Measurements from ENCODE around the gene GDPD3. TPM values are rescaled to one million over a fixed set of nuclear protein-coding genes. Genes with fewer than 3 reads are reported as not detected.
"Not testable (repeated sequence)": the region's sequence is repeated elsewhere in the genome, so short reads cannot be mapped to it uniquely, and the experiment has no call there.

GDPD3 gene
- total RNA-seq, 1 donor from 2014 or later, result 19.7 TPM

DNA sequence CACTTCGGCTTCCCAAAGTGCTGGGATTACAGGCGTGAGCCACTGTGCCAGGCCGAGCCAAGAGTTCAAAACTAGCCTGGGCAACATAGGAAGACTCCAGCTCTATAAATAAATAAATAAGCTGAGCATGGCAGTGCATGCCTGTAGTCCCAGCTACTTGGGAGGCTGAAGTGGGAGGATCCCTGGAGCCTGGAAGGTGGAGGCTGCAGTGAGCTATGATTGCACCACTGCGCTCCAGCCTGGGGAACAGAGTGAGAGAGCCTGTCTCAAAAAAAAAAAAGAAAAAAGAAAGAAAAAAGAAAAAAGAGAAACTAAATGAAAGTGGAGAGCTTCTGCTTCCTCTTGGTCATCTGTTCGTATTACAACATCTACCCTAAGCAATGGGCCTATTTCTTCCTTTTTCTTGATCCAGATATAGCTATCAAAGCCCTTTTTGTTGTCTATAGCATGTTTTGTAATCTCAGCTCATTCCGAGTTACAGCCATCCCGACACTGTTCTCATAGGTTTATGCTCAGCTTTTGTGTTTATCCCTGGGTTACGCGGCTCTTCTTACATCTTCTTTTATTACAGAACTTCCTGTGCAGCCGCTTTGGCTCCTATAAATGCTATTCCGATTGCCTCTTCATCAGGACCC lies 23.8 kb upstream of the GDPD3 start:
- TF ChIP-seq, protein P1, sequence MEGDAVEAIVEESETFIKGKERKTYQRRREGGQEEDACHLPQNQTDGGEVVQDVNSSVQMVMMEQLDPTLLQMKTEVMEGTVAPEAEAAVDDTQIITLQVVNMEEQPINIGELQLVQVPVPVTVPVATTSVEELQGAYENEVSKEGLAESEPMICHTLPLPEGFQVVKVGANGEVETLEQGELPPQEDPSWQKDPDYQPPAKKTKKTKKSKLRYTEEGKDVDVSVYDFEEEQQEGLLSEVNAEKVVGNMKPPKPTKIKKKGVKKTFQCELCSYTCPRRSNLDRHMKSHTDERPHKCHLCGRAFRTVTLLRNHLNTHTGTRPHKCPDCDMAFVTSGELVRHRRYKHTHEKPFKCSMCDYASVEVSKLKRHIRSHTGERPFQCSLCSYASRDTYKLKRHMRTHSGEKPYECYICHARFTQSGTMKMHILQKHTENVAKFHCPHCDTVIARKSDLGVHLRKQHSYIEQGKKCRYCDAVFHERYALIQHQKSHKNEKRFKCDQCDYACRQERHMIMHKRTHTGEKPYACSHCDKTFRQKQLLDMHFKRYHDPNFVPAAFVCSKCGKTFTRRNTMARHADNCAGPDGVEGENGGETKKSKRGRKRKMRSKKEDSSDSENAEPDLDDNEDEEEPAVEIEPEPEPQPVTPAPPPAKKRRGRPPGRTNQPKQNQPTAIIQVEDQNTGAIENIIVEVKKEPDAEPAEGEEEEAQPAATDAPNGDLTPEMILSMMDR (conservative IDR thresholded peaks at IDR 0.05), result no peak
- no peak overlapping the region for H3K4me3 Mint-ChIP-seq
- H3K27ac Mint-ChIP-seq, result no peak overlapping the region
- no peaks in the 10 kb centered on the region for H3K36me3 Mint-ChIP-seq
- no peaks in the 10 kb centered on the region for H3K4me1 Mint-ChIP-seq (ENCODE audit: unreplicated experiment)
- H3K9me3 Mint-ChIP-seq, result no peaks in the 10 kb centered on the region
- H3K27me3 Mint-ChIP-seq, result no peaks in the 10 kb centered on the region
- DNase-seq (ENCODE audit: extremely low spot score, unreplicated experiment), result no peak

DNA sequence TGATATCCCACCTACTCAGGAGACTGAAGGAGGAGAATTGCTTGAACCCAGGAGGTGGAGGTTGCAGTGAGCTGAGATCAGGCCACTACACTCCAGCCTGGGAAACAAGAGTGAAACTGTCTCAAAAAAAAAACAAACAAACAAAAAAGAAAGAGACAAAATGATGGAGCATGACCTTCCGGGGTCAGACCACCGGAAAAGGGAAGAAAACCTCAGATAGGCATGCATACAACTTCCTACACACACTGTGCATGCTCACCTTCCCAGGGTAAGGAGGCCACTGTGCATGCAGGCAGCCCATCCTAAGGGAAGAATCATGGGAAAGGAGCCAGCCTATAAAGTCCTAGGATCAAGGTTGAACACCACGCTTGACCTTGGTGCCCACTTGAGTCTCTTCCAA lies 19.3 kb upstream of the GDPD3 start:
- no peak for DNase-seq (ENCODE audit: extremely low spot score, unreplicated experiment)
- Mint-ChIP-seq H3K9me3 (no peaks in the 10 kb centered on the region), H3K27ac (no peak overlapping the region), H3K4me3 (no peak overlapping the region), H3K4me1 (ENCODE audit: unreplicated experiment) (no peaks in the 10 kb centered on the region), H3K36me3 (no peaks in the 10 kb centered on the region), H3K27me3 (no peaks in the 10 kb centered on the region)
- TF ChIP-seq, protein P1 (conservative IDR thresholded peaks at IDR 0.05), result no peak

DNA sequence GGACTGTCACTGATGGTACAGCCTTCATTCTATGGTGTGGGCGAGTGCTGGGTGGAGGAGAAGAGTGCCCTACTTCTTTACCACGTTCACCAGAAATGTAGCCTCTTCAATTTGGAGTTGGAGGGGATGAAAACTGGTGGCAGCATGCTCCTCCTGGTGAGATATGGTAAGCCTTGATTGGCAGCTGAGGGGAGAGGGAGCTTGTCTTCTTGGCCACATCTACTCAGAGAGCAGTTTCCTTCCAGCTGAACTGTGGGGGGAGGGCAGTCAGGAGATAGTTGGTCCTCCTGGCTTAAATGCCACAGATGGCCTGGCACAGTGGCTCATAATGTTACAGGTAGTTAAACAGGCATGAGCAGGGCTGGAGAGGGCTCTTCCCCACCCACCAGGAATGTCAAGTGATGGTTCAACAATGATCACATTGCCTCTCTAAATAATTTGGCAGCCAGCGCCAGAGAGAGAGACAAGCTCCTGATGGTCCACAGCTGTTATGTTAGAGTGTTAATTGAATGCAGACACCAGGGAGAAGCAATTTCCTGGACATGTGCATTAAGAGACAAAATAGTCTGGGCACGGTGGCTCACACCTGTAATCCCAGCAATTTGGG lies 18.6 kb upstream of the GDPD3 start:
- no peak overlapping the region for H3K27ac Mint-ChIP-seq
- H3K9me3 Mint-ChIP-seq, result no peaks in the 10 kb centered on the region
- DNase-seq (ENCODE audit: extremely low spot score, unreplicated experiment), result no peak
- no peaks in the 10 kb centered on the region for H3K36me3 Mint-ChIP-seq
- H3K27me3 Mint-ChIP-seq, result no peaks in the 10 kb centered on the region
- TF ChIP-seq, protein P1 (conservative IDR thresholded peaks at IDR 0.05), result no peak
- no peaks in the 10 kb centered on the region for H3K4me1 Mint-ChIP-seq (ENCODE audit: unreplicated experiment)
- H3K4me3 Mint-ChIP-seq, result no peak overlapping the region

DNA sequence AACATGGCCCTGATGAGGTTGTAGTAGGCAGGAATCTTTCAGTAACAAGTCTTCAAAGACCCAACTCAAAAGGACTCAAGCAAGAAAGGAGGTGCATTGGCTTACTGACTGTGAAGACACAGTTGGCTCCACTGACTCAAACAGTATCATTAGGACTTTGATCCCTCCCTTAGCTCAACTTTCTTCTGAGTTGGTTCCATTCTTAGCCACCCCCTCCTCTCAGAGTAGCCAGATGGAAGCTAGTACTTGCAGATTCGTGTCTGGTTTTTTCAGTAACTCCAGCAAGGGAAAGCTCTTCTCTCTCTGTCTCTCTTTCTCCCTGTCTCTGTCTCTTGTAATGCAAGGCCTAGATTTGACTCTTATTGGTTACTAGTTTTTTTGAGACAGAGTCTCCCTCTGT lies 14.7 kb upstream of the GDPD3 start:
- Mint-ChIP-seq H3K4me3 (no peak overlapping the region), H3K9me3 (no peaks in the 10 kb centered on the region), H3K27me3 (no peaks in the 10 kb centered on the region), H3K36me3 (no peaks in the 10 kb centered on the region), H3K27ac (no peak overlapping the region), H3K4me1 (ENCODE audit: unreplicated experiment) (peaks cover 8% of the 10 kb centered on the region)
- no peak for DNase-seq (ENCODE audit: extremely low spot score, unreplicated experiment)
- TF ChIP-seq, protein P1 (conservative IDR thresholded peaks at IDR 0.05), result no peak

DNA sequence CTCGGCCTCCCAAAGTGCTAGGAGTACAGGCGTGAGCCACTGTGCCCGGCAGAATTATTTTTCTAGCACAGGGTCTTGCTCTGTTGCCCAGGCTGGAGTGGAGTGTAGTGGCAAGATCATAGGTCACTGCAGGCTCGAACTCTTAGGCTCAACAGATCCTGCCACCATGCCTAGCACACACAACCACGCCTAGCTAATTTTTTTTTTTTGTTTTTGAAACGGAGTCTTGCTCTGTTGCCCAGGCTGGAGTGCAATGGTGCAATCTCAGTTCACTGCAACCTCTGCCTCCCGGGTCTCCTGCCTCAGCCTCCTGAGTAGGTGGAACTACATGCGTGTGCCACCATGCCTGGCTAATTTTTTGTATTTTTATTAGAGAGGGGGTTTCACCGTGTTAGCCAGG lies 12.4 kb upstream of the GDPD3 start:
- not testable (repeated sequence) for H3K27ac Mint-ChIP-seq; H3K4me3 Mint-ChIP-seq; DNase-seq (ENCODE audit: extremely low spot score, unreplicated experiment); H3K27me3 Mint-ChIP-seq; H3K9me3 Mint-ChIP-seq; H3K36me3 Mint-ChIP-seq
- H3K4me1 Mint-ChIP-seq (ENCODE audit: unreplicated experiment), result peaks cover 17% of the 10 kb centered on the region

DNA sequence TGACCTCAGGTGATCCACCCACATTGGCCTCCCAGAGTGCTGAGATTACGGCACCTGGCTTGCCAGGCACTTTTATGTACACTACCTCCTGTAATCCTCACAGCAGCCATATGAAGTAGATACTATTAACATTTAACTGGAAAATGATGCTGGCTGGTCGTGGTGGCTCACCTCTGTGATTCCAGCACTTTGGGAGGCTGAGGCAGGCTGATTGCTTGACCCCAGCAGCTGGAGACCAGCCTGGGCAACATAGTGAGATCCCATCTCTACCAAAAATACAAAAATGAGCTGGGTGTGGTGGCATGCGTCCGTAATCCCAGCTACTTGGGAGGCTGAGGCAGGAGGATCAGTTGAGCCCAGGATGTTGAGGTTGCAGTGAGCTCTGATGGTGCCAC lies 11.6 kb upstream of the GDPD3 start:
- TF ChIP-seq, protein P1 (conservative IDR thresholded peaks at IDR 0.05), result no peak
- DNase-seq (ENCODE audit: extremely low spot score, unreplicated experiment), result no peak
- no peaks in the 10 kb centered on the region for H3K9me3 Mint-ChIP-seq
- H3K27me3 Mint-ChIP-seq, result no peaks in the 10 kb centered on the region
- H3K4me1 Mint-ChIP-seq (ENCODE audit: unreplicated experiment), result peaks cover 17% of the 10 kb centered on the region
- no peak overlapping the region for H3K4me3 Mint-ChIP-seq
- no peak overlapping the region for H3K27ac Mint-ChIP-seq
- no peaks in the 10 kb centered on the region for H3K36me3 Mint-ChIP-seq
